Measurements from ENCODE around the gene JMJD6.
"Not testable (repeated sequence)": the region's sequence is repeated elsewhere in the genome, so short reads cannot be mapped to it uniquely, and the experiment has no call there.

JMJD6 gene

GRCh38 chr17:76716146-76716838, 10.1 kb downstream of the JMJD6 start:
- DNase-seq (ENCODE audit: low read depth in 2 of 2) = peak; percentile 70 to 71

- DNase-seq (ENCODE audit: low read depth in 2 of 2) = no peak
Measured at GRCh38 chr17:76715496-76715830, 10.9 kb downstream of the JMJD6 start.

- peak in 1 of 2 donors; percentile 58 for DNase-seq (ENCODE audit: low read depth in 2 of 2)
Measured at GRCh38 chr17:76714822-76715495, 11.4 kb downstream of the JMJD6 start.

DNA sequence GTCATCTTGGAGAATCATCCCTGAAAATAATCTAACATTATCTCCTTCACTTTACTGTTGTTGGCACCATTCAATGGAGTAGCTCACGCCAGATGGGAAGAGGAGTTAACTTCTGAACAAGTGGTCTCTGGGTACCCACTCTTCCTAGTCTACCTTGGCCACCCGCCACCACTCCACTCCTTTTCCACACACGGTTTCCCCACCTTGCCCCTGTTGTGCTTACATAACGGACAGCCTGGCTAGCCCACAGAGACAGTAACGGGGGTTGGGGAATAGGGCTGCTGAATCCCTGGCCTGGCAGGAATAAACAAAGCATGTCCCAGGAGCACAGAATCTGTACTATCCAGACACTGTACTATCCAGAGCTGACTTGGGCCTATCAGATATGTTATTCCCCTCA, 12.1 kb downstream of the JMJD6 start:
- no peak for DNase-seq (ENCODE audit: low read depth in 2 of 2)

- no peak for DNase-seq (ENCODE audit: low read depth in 2 of 2)
Measured at GRCh38 chr17:76713765-76714164, 12.6 kb downstream of the JMJD6 start.

- not testable (repeated sequence) for DNase-seq (ENCODE audit: low read depth in 2 of 2)
Measured at GRCh38 chr17:76712321-76712720, 14.1 kb downstream of the JMJD6 start.

DNA sequence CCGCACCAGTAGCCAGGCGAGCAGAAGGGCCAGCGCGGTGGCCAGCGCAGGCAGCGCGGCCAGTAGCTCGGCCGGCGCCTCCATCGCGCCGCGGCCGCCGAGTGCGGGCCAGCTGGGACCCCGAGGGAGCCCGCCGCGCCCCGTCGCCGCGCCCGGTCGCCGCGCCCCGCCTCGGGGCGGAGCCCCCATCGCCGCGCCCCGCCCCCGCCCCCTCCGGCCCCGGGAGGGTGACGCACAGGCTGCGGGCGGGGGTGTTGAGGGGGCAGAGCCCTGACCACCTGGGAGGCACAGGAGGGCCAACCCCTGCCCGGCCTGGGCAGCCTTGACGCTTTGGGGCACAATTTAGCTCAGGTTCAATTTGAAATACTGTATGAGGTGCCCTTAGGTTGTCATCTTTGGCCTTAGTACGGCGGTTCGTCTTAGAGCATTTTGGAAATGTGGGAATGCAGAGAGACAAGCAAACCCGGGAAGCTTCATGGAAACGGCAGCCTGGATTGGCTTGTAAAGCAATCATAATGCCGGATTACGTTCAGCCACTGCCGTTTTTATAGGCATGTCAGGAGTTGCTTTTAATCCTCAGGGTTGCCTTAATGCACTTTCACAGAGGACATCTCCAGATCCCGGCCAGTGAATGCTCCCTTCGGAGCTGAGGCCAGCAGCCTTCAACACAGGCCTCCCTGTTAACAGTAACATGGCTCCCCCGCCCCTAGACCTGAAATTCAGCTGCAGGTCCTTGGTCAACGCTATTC, 15.4 kb downstream of the JMJD6 start, which contains the start of gene MXRA7:
TSS of gene MXRA7 (minus strand) at position 103 of the 749 bp plus-strand sequence. CDS start at position 84, 19 bp downstream.
- peak; percentile 46 to 59 for DNase-seq (ENCODE audit: low read depth in 2 of 2)

DNA sequence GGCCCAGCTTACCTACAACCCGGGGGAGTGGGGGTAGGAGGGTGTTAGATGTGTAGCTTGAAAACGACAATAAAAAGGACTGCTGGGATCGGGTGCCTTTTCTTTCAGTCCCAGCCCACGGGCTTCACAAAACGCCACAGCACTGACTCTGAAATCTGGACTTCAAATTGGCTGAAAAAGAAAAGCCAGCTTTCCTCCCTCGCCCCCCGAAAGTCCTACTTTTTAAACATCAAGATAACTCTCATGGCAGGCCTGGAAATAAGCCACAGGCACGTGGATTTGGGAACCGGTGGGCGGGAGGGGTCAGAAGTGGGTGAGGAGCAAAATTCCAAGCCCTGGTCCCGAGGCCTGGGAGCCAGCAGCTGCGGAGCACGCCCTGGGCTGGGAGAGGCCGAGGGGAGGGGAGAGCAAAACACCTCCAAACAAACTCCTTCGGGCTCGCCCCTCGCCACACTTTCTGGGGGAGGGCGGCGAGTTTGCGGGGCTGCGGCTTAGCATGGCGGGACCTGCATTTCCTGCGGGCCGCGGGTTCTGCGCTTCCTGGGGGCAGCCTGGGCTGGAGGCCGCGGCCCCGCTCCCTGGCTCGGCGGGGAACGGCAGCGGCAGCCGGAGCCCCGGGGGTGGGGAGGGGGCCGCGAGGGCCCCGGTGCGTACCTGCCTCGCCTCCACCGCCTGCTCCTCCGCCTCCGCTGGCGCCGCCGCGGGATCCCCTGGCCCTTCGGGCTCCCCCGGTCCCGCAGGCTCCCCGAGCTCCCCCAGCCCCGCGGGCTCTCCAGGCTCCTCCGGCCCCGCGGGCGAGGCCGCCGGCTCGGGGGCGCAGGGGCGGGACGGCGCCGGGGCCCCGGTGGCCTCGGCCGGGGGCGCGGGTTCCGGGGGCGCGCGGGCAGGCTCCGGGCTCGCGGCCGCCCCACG, 16.2 kb downstream of the JMJD6 start:
- not testable (repeated sequence) for DNase-seq (ENCODE audit: low read depth in 2 of 2)

DNA sequence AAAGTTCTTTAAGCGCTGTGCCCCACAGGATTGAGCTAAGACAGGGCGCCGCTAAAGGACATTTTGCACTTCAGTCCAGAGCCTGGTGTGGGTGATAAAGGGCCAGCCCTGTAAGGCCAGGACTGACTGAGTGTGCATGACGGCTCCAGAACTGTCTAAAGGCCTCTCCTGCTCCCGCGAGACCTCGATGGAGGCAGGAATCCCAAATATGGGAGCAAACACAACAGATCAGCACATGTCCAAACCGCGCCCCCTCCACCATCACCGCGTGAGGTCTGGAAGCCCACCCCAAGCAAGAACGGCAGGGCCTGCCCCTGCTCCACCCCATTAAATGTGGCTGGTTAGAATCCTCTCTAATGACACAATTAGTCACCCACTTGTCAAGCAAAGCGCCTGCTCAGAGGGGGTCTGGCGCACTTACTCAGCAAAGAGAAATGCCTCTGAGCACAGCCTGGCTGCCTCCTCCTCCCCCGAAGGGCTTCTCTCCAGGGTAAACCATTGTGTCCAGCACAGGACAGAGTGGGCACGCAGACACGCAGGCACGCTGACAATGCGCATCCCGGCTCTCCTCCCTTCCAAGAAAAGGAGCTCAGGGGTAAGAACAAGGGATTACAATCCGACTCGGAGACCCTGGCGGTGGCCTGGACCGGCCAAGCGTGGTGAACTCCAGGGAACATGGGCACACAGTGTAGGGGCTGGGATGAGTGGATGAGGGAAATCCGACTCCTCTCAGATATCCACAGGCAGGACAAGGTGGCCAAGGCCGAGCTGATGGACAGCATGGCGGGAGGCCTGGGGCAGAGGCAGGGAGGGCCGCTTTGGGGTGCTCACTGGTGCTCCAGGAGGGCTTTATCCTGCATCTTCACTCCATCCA, 17.1 kb downstream of the JMJD6 start:
- no peak for DNase-seq (ENCODE audit: low read depth in 2 of 2)

GRCh38 chr17:76707985-76708807, 18.2 kb downstream of the JMJD6 start:
- no peak for DNase-seq (ENCODE audit: low read depth in 2 of 2)

DNA sequence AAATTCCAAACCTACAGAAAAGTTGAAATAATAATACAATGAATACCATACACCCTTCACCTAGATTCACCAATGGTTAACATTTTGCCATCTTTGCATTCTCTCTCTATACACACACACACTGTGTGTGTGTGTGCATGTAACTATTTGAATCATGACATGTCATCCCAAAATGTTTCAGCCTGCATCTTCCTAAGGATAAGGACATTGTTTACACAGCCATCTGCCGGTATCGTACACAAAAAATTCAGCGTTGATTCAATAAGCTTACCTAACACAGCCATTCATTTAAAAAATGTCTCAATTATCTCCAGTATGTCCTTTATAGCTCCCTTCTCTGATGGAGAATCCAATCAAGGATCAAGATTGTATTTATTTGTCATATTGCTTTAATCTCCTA, 19.6 kb downstream of the JMJD6 start:
- no peak for DNase-seq (ENCODE audit: low read depth in 2 of 2)

DNA sequence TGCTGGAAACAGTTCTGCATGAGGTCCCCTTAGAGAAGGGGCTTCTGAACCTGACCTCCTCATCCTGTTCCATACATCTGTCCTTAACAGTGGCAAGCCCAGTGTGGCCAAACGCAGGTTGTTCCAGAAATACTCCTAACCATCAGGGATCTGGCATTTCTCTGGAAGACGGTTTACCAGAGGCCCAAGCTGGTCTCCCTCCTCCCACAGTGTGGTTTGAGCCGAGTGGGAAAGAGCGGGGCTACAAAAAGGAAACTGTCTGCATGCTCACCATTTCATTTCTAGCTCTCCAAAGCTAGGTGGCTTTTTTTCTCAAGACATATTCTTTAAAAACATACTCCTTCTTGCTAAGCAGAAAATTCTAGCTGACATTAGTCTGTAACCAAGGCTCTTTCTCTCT, 21.6 kb downstream of the JMJD6 start:
- no peak for DNase-seq (ENCODE audit: low read depth in 2 of 2)

DNA sequence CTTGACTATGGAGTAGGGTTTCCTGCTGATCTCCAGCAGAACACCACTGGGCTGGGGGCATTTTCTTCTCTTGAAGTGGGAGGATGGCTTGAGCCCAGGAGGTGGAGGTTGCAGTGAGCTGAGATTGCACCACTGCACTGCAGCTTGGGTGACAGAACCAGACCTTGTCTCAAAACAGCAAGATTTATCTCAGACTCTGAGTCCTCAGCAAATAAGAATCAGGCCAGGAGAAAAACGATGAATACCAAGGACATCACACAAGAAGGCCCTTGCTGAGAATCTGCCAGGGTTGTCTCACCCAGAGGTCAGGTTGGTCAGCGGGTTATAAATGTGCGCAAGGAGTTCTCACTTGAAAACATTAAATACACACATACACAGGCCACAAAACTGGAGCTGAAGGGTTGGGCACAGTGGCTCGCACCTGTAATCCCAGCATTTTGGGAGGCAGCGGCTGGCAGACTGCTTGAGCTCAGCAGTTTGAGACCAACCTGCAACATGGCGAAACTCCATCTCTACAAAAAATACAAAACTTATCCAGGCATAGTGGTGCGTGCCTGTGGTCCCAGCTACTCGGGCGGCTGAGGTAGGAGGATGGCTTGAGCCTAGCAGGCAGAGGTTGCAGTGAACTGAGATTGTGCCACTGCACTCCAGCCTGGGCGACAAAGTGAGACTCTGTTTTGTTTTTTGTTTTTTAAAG, 23.3 kb downstream of the JMJD6 start:
- DNase-seq (ENCODE audit: low read depth in 2 of 2) = no peak

DNA sequence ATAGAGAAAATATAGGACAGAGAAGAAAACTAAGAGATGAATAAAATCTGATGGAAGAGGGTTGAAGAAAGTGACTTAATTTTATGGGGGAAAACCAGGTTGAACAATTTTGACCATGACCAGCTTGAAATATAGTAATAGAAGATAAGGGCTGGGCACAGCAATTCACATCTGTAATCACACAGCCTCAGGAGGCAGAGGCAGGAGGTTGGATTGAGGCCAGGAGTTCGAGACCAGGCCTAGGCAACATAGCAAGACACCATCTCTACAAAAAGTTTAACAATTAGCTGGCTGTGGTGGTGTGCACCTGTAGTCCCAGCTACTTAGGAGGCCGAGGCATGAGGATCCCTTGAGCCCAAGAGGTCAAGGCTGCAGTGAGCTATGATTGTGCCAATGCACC, 24.3 kb downstream of the JMJD6 start:
- DNase-seq (ENCODE audit: low read depth in 2 of 2) = no peak

DNA sequence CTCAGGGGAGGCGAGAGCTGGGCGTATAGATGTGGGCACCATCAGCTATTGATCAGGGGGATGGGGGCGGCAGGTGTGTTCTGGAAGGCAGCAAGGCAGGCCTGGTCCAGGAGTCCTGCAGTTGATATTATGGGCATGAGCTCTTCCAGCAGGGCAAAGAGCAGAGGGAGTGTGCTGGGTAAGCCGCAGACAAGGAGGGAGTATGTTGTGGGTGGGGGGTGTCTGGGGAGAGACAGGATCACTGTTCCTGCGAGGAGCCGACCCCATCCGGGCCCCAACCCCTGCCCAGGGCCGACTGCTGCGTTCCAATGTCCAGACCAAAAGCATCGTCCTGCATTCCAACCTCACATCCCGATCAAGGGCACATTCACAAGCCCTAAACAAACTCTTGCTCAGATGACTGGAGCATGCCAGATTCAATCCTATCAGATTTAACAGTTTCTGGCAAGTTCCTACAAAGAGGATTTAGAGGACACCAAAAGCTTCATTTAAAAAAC, 24.9 kb downstream of the JMJD6 start:
- DNase-seq (ENCODE audit: low read depth in 2 of 2) = no peak

DNA sequence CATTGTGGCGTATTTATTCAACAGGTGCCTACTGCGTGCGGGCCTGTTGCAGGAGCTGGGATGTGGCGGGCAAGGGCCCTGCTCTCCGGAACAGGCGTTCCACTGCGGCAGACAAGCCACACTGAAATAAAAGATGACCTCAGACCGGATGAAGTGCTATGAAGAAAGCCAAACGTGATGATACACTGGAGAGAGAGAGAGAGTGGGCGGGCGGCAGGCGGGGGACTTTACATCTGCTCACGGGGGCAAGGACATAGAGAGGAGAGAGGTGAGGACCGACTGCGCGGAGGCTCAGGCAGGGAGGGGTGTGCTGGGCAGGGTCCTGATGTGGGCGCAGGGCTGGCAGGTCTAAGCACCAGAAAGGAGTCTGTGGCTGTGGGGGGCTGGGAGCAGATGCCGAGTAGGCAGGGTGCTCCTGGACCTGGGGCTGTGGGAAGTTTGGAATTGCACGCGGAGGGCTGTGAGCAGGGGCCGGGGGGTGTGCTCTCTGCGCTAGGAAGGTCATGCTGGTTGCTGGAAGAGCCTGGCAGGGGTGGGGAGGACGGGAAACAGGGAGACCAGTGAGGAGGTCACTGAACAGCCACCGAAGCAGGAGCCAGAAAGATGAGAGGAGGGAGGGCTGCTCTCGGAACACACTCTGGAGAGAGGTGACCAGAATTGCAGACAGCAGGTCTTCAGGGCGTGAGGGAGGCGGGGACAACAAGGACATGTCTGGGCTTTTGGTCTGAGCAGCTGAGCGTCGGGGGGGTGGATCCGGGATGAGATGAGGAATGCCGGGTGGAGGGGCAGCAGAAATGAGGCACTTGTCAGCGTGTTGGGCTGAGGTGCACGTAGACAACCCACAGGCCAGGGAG, 25.6 kb downstream of the JMJD6 start:
- DNase-seq (ENCODE audit: low read depth in 2 of 2) = no peak

- DNase-seq (ENCODE audit: low read depth in 2 of 2) = no peak
Measured at GRCh38 chr17:76700270-76700616, 26.2 kb downstream of the JMJD6 start.

DNA sequence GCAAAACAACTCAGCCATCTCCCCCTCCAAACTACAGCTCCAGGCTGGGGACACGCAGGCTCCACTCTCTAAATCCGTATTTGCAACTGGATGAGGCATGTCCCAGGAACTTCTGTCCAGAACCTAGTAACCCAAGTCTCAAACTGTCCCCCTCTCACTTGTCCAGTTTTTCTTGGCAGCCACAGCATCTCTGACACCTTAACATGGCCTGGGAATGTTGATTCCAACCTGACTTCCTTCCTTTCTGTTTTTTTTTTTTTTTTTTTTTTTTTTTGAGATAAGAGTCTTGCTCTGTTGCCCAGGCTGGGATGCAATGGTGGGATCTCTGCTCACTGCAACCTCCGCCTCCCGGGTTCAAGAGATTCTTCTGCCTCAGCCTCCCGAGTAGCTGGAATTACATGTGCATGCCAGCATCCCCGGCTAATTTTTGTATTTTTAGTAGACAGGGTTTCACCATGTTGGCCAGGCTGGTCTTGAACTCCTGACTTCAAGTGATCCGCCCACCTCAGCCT, 27.9 kb downstream of the JMJD6 start:
- not testable (repeated sequence) for DNase-seq (ENCODE audit: low read depth in 2 of 2)
